K562 (cell line): ENCODE data around the gene YPEL2. TPM values are rescaled to one million over a fixed set of nuclear protein-coding genes. Genes with fewer than 3 reads are reported as not detected.

ENCODE experiments used
- ATAC-seq: fragments of 200-7000 bp; cut with Tn5 transposase; 3 replicates; pipeline ENCODE4 v1.9.1; 2020; ENCODE audit warnings: moderate library complexity
- BruUV-seq: library from RNA; stranded (reverse); fragments of 400-500 nt; replicated peaks from 2 replicates; lab custom pipeline; 2021; lab: Mats Ljungman, UMichigan
- CTCF ChIA-PET: fragments of 300-600 bp; formaldehyde crosslinking; extraction: SDS; loops from one replicate; lab custom pipeline; 2021; ENCODE audit warnings: low intra/inter-chr PET ratio; lab: Yijun Ruan, JAX
- POLR2A ChIA-PET: fragments of 300-600, 350-650 bp; sonication (Branson Sonifier 250); formaldehyde crosslinking; extraction: SDS; loops from one replicate; lab custom pipeline; 2021; ENCODE audit warnings: antibody characterized with exemption, inconsistent platforms; lab: Yijun Ruan, JAX
- DNase-seq, 4 experiments: peaks; one replicate each; pipeline versions ENCODE4 v3.0.0 to v3.0.0-alpha.2; 2011 to 2018; ENCODE audit warnings: low spot score in 3 of 4, mixed read lengths in 3 of 4; ENCODE audit errors: extremely low read depth in 1 of 4
- FAIRE-seq: peaks from 2 replicates; lab custom pipeline; 2011; peaks lifted over from hg19 to GRCh38; lab: Jason Lieb, UNC
- H2AFZ ChIP-seq: 2 replicates; pipeline ENCODE4 v1.6.0; 2011; ENCODE audit warnings: low read depth, low read length, control low read depth, inconsistent platforms
- H3K27ac ChIP-seq: fragments of 200-600 bp; 3 replicates; pipeline ENCODE4 v1.8.0; 2011; ENCODE audit warnings: low read depth, mild to moderate bottlenecking, control low read depth, inconsistent platforms, low read length, moderate library complexity, mixed read lengths; ENCODE audit errors: extremely low read depth
- H3K27me3 ChIP-seq, 2 experiments: fragments of 300-600 bp in 1 of 2; 2 replicates in 1 of 2; 3 replicates in 1 of 2; pipeline versions ENCODE4 v1.6.0 to v1.8.0; 2011; ENCODE audit warnings: inconsistent platforms in 2 of 2, low read length in 2 of 2, mild to moderate bottlenecking in 1 of 2, mixed read lengths in 1 of 2, moderate library complexity in 1 of 2; ENCODE audit not compliant: control insufficient read depth in 2 of 2, insufficient read depth in 2 of 2
- H3K36me3 ChIP-seq: fragments of 300-600 bp; 3 replicates; pipeline ENCODE4 v1.8.0; 2011; ENCODE audit warnings: mild to moderate bottlenecking, low read length, inconsistent platforms; ENCODE audit not compliant: control insufficient read depth, insufficient read depth
- H3K4me1 ChIP-seq, 2 experiments: fragments of 200-600 bp in 1 of 2; replicated peaks in 1 of 2; 2 replicates in 1 of 2; 3 replicates in 1 of 2; pipeline versions ENCODE4 v1.5.1 to v1.8.0; 2011; ENCODE audit warnings: inconsistent platforms in 2 of 2, low read length in 2 of 2, mild to moderate bottlenecking in 1 of 2, mixed read lengths in 1 of 2, moderate library complexity in 1 of 2; ENCODE audit not compliant: control insufficient read depth in 2 of 2, insufficient read depth in 2 of 2
- H3K4me2 ChIP-seq: 2 replicates; pipeline ENCODE4 v1.6.1; 2011; ENCODE audit warnings: low read length, control low read depth, inconsistent platforms, mixed read lengths; ENCODE audit not compliant: insufficient read depth
- H3K4me3 ChIP-seq: fragments of 200-600 bp; sonication (generic), shearing (Covaris generic); 2 replicates; pipeline ENCODE4 v1.5.1; 2016; ENCODE audit warnings: control low read depth, inconsistent platforms
- H3K79me2 ChIP-seq: fragments of 200-600 bp; 3 replicates; pipeline ENCODE4 v1.8.0; 2011; ENCODE audit warnings: low read length, inconsistent platforms; ENCODE audit not compliant: control insufficient read depth, insufficient read depth
- H3K9ac ChIP-seq, 2 experiments: 2 replicates each; pipeline versions ENCODE4 v1.6.0 to v1.6.1; 2011; ENCODE audit warnings: low read depth in 2 of 2, low read length in 2 of 2, control low read depth in 1 of 2, inconsistent platforms in 1 of 2, mild to moderate bottlenecking in 1 of 2, mixed read lengths in 1 of 2; ENCODE audit not compliant: insufficient read depth in 1 of 2
- H3K9me1 ChIP-seq: one replicate; pipeline ENCODE4 v1.6.0; 2011; ENCODE audit warnings: inconsistent platforms, mild to moderate bottlenecking, low read length, moderate library complexity; ENCODE audit not compliant: control insufficient read depth, insufficient read depth
- H3K9me3 ChIP-seq: replicated peaks from 2 replicates; pipeline ENCODE4 v1.5.1; 2011; ENCODE audit warnings: low read depth, low read length, inconsistent platforms; ENCODE audit not compliant: control insufficient read depth, insufficient read depth
- H4K20me1 ChIP-seq: replicated peaks from 2 replicates; pipeline ENCODE4 v1.6.1; 2011; ENCODE audit warnings: low read length, inconsistent platforms, mixed read lengths; ENCODE audit not compliant: control insufficient read depth, insufficient read depth
- MAFF ChIP-seq: IDR thresholded peaks from 2 replicates; pipeline ENCODE4 v1.6.1; 2012; ENCODE audit warnings: low read length, improper control_type of control experiment
- POLR2H ChIP-seq: IDR thresholded peaks from 2 replicates; pipeline ENCODE4 v1.6.1; 2016; ENCODE audit warnings: missing genetic modification characterization, low read depth, mild to moderate bottlenecking, control low read depth, missing compliant biosample characterization, moderate library complexity
- PURB ChIP-seq: sonication (generic); formaldehyde crosslinking; IDR thresholded peaks from 2 replicates; pipeline ENCODE4 v1.9.0; 2021; ENCODE audit warnings: low read depth, mild to moderate bottlenecking, missing genetic modification reagents
- TEAD4 ChIP-seq, 2 experiments: sonication (generic) in 1 of 2; formaldehyde crosslinking in 1 of 2; IDR thresholded peaks; 2 replicates each; pipeline versions ENCODE4 v1.6.1 to v1.8.0; 2012 to 2022; ENCODE audit warnings: borderline replicate concordance in 1 of 2, inconsistent platforms in 1 of 2, low read length in 1 of 2, mild to moderate bottlenecking in 1 of 2, missing genetic modification reagents in 1 of 2
- TRIM24 ChIP-seq, 2 experiments: fragments of 450-650 bp; IDR thresholded peaks; 2 replicates each; pipeline ENCODE4 v1.6.1; 2016
- ZNF263 ChIP-seq: sonication (generic); formaldehyde crosslinking; IDR thresholded peaks from 2 replicates; pipeline ENCODE4 v1.8.0; 2022; ENCODE audit warnings: mild to moderate bottlenecking, missing genetic modification reagents, borderline replicate concordance
- WGBS: fragments of 100-300 bp; shearing (Covaris generic); methylation state at CpG from one replicate; pipeline ENCODE4 v1.1.6; 2016; ENCODE audit warnings: low coverage, mixed read lengths; ENCODE audit not compliant: insufficient coverage; ENCODE audit errors: missing lambda C conversion rate; 5-methylcytosine and 5-hydroxymethylcytosine counted together
- in situ Hi-C: fragments of 300-500 bp; cut with MboI; formaldehyde crosslinking; loops from 4 replicates; pipeline ENCODE4 v1.15.0; 2018; ENCODE audit warnings: inconsistent platforms, mixed read lengths
- intact Hi-C: fragments of 100-400 bp; cut with micrococcal nuclease; formaldehyde crosslinking; loops from 2 replicates; pipeline ENCODE4 v1.14.2; 2022
- polyA plus RNA-seq, 8 experiments: library from polyadenylated mRNA; depleted of rRNA in 4 of 8; stranded (reverse) in 5 of 8; unstranded in 3 of 8; fragments of >200 nt; fragmentation: Nextera tagmentation in 2 of 8; fragmentation: Illumina TruSeq in 1 of 8; extraction: Ambion mirVana in 2 of 8; extraction: Trizol in 1 of 8; gene quantifications; 2 replicates each; pipeline versions ENCODE4 v1.2.1 to v1.2.3, GENCODE V29; 2011 to 2014; ENCODE audit warnings: inconsistent platforms in 1 of 8, missing spikeins in 1 of 8
- total RNA-seq, 7 experiments: library from RNA; depleted of rRNA in 6 of 7; stranded (reverse); fragments of >200 nt in 6 of 7; fragmentation: Illumina TruSeq in 2 of 7; extraction: Trizol in 2 of 7; gene quantifications; 2 replicates each; pipeline versions ENCODE4 v1.2.1 to v1.2.3, GENCODE V29; 2011 to 2021; ENCODE audit warnings: low replicate concordance in 1 of 7
- TF ChIP-seq, protein P1 (sequence below): sonication (generic); formaldehyde crosslinking; IDR thresholded peaks from 2 replicates; pipeline ENCODE4 v1.8.0; 2023; ENCODE audit warnings: missing genetic modification reagents, mild to moderate bottlenecking, borderline replicate concordance
- TF ChIP-seq, protein P2 (sequence below): sonication (generic); formaldehyde crosslinking; IDR thresholded peaks from 2 replicates; pipeline ENCODE4 v1.8.1; 2023; ENCODE audit warnings: missing genetic modification reagents, mild to moderate bottlenecking, borderline replicate concordance

Gene YPEL2
- total and polyA plus RNA-seq, 9 of the 15 experiments (the other 6 are each of a cell fraction or from before 2014, with no cell fraction given) = 0.11 to 2.4 (median 0.47) TPM

DNA sequence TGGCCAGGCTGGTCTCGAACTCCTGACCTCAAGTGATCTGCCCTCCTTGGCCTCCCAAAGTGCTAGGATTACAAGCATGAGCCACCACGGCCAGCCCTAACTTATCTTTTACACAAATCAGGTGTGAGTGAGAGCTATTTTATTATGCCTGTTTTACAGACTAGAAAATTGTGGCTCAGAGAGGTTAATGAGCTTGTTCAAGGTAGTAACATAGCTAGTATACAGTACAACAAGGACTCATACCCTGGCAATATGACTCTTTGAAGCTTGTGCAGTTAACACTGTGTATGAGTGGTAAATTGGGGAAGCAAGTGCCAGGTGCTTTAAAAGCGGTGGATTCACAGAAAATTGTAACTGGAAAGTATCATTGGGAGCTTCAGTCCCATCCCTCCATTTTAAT, 49.0 kb downstream of the YPEL2 start:
- no peak overlapping the region for H3K4me2 ChIP-seq
- no peak overlapping the region for H3K4me3 ChIP-seq
- 45% methylated on average over 2 of the region's 3 CpGs for WGBS
- no peaks in the 10 kb centered on the region for H3K36me3 ChIP-seq
- no peaks in the 10 kb centered on the region for H3K4me1 ChIP-seq
- H3K9ac ChIP-seq = no peak overlapping the region
- ATAC-seq (no peak), DNase-seq (no peak), FAIRE-seq (no peak)
- H3K9me1 ChIP-seq = no peaks in the 10 kb centered on the region
- BruUV-seq = no TSS peak
- intact Hi-C loops (no loop called here), in situ Hi-C loops (no loop called here)
- ChIA-PET POLR2A (interaction anchor here (1.0 kb wide), 1 partner anchor 11 kb away, joined by 3 read pairs; no protein-coding TSS in a partner anchor), CTCF (no interaction called here)
- no peaks in the 10 kb centered on the region for H4K20me1 ChIP-seq
- H2AFZ ChIP-seq = no peak overlapping the region
- H3K79me2 ChIP-seq = no peaks in the 10 kb centered on the region
- H3K9me3 ChIP-seq = no peaks in the 10 kb centered on the region
- no peak overlapping the region for H3K27ac ChIP-seq
- H3K27me3 ChIP-seq = no peaks in the 10 kb centered on the region
- TF ChIP-seq TRIM24 (IDR thresholded peaks at IDR 0.05) (no peak), TEAD4 (IDR thresholded peaks at IDR 0.05; ENCODE audit: low read length) (no peak), TEAD4 (CRISPR knock-in tag; IDR thresholded peaks at IDR 0.05; ENCODE audit: borderline replicate concordance) (no peak), PURB (CRISPR knock-in tag) (no peak), MAFF (no peak), ZNF263 (CRISPR knock-in tag) (no peak), POLR2H (tag) (no peak)
- TF ChIP-seq, protein P1, sequence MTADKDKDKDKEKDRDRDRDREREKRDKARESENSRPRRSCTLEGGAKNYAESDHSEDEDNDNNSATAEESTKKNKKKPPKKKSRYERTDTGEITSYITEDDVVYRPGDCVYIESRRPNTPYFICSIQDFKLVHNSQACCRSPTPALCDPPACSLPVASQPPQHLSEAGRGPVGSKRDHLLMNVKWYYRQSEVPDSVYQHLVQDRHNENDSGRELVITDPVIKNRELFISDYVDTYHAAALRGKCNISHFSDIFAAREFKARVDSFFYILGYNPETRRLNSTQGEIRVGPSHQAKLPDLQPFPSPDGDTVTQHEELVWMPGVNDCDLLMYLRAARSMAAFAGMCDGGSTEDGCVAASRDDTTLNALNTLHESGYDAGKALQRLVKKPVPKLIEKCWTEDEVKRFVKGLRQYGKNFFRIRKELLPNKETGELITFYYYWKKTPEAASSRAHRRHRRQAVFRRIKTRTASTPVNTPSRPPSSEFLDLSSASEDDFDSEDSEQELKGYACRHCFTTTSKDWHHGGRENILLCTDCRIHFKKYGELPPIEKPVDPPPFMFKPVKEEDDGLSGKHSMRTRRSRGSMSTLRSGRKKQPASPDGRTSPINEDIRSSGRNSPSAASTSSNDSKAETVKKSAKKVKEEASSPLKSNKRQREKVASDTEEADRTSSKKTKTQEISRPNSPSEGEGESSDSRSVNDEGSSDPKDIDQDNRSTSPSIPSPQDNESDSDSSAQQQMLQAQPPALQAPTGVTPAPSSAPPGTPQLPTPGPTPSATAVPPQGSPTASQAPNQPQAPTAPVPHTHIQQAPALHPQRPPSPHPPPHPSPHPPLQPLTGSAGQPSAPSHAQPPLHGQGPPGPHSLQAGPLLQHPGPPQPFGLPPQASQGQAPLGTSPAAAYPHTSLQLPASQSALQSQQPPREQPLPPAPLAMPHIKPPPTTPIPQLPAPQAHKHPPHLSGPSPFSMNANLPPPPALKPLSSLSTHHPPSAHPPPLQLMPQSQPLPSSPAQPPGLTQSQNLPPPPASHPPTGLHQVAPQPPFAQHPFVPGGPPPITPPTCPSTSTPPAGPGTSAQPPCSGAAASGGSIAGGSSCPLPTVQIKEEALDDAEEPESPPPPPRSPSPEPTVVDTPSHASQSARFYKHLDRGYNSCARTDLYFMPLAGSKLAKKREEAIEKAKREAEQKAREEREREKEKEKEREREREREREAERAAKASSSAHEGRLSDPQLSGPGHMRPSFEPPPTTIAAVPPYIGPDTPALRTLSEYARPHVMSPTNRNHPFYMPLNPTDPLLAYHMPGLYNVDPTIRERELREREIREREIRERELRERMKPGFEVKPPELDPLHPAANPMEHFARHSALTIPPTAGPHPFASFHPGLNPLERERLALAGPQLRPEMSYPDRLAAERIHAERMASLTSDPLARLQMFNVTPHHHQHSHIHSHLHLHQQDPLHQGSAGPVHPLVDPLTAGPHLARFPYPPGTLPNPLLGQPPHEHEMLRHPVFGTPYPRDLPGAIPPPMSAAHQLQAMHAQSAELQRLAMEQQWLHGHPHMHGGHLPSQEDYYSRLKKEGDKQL (CRISPR knock-in tag) = no peak
- TF ChIP-seq, protein P2, sequence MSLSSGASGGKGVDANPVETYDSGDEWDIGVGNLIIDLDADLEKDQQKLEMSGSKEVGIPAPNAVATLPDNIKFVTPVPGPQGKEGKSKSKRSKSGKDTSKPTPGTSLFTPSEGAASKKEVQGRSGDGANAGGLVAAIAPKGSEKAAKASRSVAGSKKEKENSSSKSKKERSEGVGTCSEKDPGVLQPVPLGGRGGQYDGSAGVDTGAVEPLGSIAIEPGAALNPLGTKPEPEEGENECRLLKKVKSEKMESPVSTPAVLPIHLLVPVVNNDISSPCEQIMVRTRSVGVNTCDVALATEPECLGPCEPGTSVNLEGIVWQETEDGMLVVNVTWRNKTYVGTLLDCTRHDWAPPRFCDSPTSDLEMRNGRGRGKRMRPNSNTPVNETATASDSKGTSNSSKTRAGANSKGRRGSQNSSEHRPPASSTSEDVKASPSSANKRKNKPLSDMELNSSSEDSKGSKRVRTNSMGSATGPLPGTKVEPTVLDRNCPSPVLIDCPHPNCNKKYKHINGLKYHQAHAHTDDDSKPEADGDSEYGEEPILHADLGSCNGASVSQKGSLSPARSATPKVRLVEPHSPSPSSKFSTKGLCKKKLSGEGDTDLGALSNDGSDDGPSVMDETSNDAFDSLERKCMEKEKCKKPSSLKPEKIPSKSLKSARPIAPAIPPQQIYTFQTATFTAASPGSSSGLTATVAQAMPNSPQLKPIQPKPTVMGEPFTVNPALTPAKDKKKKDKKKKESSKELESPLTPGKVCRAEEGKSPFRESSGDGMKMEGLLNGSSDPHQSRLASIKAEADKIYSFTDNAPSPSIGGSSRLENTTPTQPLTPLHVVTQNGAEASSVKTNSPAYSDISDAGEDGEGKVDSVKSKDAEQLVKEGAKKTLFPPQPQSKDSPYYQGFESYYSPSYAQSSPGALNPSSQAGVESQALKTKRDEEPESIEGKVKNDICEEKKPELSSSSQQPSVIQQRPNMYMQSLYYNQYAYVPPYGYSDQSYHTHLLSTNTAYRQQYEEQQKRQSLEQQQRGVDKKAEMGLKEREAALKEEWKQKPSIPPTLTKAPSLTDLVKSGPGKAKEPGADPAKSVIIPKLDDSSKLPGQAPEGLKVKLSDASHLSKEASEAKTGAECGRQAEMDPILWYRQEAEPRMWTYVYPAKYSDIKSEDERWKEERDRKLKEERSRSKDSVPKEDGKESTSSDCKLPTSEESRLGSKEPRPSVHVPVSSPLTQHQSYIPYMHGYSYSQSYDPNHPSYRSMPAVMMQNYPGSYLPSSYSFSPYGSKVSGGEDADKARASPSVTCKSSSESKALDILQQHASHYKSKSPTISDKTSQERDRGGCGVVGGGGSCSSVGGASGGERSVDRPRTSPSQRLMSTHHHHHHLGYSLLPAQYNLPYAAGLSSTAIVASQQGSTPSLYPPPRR = no peak
